ENCODE measurements around the gene PKIG. TPM values are rescaled to one million over a fixed set of nuclear protein-coding genes. Genes with fewer than 3 reads are reported as not detected.

Gene PKIG
- total RNA-seq, 2 donors from 2014 or later, result 43.6 to 64.9 TPM

DNA sequence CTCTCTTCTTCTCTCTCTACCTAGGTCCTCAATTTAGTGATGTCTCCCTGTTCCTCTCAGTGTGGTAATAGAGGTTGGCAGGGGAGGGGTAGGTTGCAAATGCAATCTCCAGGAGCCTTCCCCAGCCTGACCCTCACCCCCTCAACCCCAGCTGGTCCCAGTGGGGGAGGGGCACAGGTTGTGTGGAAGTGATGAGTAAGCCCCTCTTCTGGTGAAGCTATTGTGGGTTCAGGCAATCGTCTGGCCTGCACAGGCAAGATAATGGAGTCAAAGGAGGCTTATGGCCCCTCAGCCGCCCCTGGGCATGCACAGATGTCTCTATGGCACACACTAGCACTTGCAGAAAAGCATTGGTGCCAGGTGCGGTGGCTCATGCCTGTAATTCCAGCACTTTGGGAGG is 79.9 kb downstream of the PKIG start:
- H3K27me3 ChIP-seq, result no peaks in the 10 kb centered on the region
- no peak overlapping the region for H3K27ac ChIP-seq
- DNase-seq, result no peak
- H3K4me3 ChIP-seq, result no peak overlapping the region
- no peaks in the 10 kb centered on the region for H3K4me1 ChIP-seq
- 52 to 72% methylated on average over 2 to 3 of the region's 3 CpGs for WGBS, 2 donors
- no peaks in the 10 kb centered on the region for H3K36me3 ChIP-seq (replicated peaks in 1 of 2; ENCODE audit: insufficient read depth in 1 of 2, low read depth in 2 of 2)
- H3K9me3 ChIP-seq, result no peaks in the 10 kb centered on the region
- intact Hi-C loops (cut with DNase I), result no loop called here
- no peak for ATAC-seq
- TF ChIP-seq, protein P1, sequence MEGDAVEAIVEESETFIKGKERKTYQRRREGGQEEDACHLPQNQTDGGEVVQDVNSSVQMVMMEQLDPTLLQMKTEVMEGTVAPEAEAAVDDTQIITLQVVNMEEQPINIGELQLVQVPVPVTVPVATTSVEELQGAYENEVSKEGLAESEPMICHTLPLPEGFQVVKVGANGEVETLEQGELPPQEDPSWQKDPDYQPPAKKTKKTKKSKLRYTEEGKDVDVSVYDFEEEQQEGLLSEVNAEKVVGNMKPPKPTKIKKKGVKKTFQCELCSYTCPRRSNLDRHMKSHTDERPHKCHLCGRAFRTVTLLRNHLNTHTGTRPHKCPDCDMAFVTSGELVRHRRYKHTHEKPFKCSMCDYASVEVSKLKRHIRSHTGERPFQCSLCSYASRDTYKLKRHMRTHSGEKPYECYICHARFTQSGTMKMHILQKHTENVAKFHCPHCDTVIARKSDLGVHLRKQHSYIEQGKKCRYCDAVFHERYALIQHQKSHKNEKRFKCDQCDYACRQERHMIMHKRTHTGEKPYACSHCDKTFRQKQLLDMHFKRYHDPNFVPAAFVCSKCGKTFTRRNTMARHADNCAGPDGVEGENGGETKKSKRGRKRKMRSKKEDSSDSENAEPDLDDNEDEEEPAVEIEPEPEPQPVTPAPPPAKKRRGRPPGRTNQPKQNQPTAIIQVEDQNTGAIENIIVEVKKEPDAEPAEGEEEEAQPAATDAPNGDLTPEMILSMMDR (IDR thresholded peaks at IDR 0.05), result no peak
- TF ChIP-seq POLR2A (IDR thresholded peaks at IDR 0.05), result no peak

DNA sequence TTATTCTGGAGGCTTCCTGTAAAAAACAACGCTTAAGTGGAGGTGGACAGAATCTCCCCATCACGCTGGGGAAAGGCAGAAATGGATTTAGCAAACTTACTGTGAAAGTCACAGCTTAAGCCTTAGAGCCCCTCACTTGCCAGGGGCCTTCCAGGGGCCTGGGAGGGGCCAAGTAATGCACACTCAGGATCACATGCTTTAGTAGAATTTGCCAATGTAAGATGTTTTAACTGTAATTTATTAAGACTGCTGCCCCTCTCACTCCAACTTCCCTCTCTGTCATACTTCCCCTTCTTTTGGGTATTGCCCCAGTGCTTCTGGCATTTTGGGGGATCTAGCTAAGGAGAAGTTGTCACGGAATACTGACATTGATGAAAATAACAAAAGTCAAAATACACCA is 81.8 kb downstream of the PKIG start:
- WGBS, 2 donors, result 39 to 58% methylated on average over 3 of the region's 3 CpGs
- no peaks in the 10 kb centered on the region for H3K4me1 ChIP-seq
- H3K9me3 ChIP-seq, result no peaks in the 10 kb centered on the region
- no peak overlapping the region for H3K27ac ChIP-seq
- H3K4me3 ChIP-seq, result no peak overlapping the region
- H3K27me3 ChIP-seq, result no peaks in the 10 kb centered on the region
- DNase-seq (peak in 1 of 4 donors; percentile 27), ATAC-seq (no peak)
- intact Hi-C loops (cut with DNase I), result no loop called here
- no peaks in the 10 kb centered on the region for H3K36me3 ChIP-seq (replicated peaks in 1 of 2; ENCODE audit: insufficient read depth in 1 of 2, low read depth in 2 of 2)
- TF ChIP-seq, protein P1 (IDR thresholded peaks at IDR 0.05), result no peak

DNA sequence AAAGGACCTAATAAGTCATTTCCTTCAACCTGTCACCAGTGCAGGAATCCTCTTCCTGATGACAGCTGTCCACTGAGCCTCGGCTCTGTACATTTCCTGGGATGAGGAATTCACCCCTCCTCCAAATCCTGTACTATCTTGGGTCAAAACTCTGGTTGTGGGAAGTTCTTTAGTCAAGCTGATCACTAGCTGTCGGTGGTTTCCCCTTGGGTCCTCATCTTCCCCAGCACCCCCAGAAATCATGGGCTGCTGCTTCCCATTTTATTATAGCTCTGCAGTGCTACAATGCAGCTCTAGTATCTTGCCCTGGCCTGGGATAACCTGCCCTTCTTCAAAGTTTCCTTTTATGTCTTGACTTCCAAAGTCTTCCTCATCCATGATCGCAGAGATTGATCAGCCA is 83.7 kb downstream of the PKIG start:
- no peak for ATAC-seq
- Histone ChIP-seq H3K27ac (no peak overlapping the region), H3K4me1 (no peaks in the 10 kb centered on the region), H3K4me3 (no peak overlapping the region), H3K9me3 (no peaks in the 10 kb centered on the region), H3K27me3 (no peaks in the 10 kb centered on the region), H3K36me3 (replicated peaks in 1 of 2; ENCODE audit: insufficient read depth in 1 of 2, low read depth in 2 of 2) (no peaks in the 10 kb centered on the region)
- WGBS, 2 donors, result 76 to 91% methylated on average over 3 of the region's 3 CpGs
- no peak for DNase-seq
- TF ChIP-seq, protein P1 (IDR thresholded peaks at IDR 0.05), result no peak
- TF ChIP-seq POLR2A (IDR thresholded peaks at IDR 0.05), result no peak
- intact Hi-C loops (cut with DNase I), result no loop called here

Other genes with a start within 250 kb of the PKIG start
- not detected for gene R3HDML, start 245.5 kb upstream of the PKIG start, total RNA-seq
- gene HNF4A, start 226.9 kb upstream of the PKIG start, total RNA-seq, result 10 to 100 TPM; 28.3 to 28.5 TPM
- gene TTPAL, start 106.7 kb upstream of the PKIG start, total RNA-seq, result 1 to 10 TPM; 8.3 to 9.9 TPM
- gene SERINC3, start 60.5 kb upstream of the PKIG start, total RNA-seq, result 10 to 100 TPM; 28.3 to 36.3 TPM
- gene ADA, start 69.1 kb downstream of the PKIG start, total RNA-seq, result 1 to 10 TPM; 3.3 to 7.8 TPM
- 10 to 100 TPM in 1 of 2 donors, 1 to 10 TPM in 1; 7.9 to 18.2 TPM for gene CCN5, start 132.8 kb downstream of the PKIG start, total RNA-seq
- 1 to 10 TPM; 1.8 to 3.3 TPM for gene KCNK15, start 163.3 kb downstream of the PKIG start, total RNA-seq
- under 1 TPM in 1 of 2 donors, not detected in 1; 0.26 TPM for gene RIMS4, start 228.0 kb downstream of the PKIG start, total RNA-seq

Measured in body of pancreas (tissue), 4 donors.